Fibroblast of lung (primary cell): ENCODE data around the gene IFNG-AS1. TPM values are rescaled to one million over a fixed set of nuclear protein-coding genes. Genes with fewer than 3 reads are reported as not detected.

Experiments used
- DNase-seq, 2 donors: peaks; one replicate each; pipeline versions ENCODE4 v3.0.0 to v3.0.0-alpha.2; 2010; ENCODE audit warnings: low read depth in 2 of 2
- H2AFZ ChIP-seq: 2 replicates; pipeline ENCODE4 v1.5.1; 2012; ENCODE audit warnings: low read length, control low read depth, inconsistent platforms
- H3K27ac ChIP-seq: 2 replicates; pipeline ENCODE4 v1.5.1; 2011; ENCODE audit warnings: low read length, control low read depth; ENCODE audit not compliant: insufficient read depth
- H3K27me3 ChIP-seq: 2 replicates; pipeline ENCODE4 v1.5.1; 2011; ENCODE audit warnings: mild to moderate bottlenecking, low read length; ENCODE audit not compliant: control insufficient read depth, insufficient read depth
- H3K36me3 ChIP-seq: 2 replicates; pipeline ENCODE4 v1.5.1; 2011; ENCODE audit warnings: low read length; ENCODE audit not compliant: control insufficient read depth, insufficient read depth
- H3K4me1 ChIP-seq: 2 replicates; pipeline ENCODE4 v1.5.1; 2011; ENCODE audit warnings: low read length; ENCODE audit not compliant: control insufficient read depth, insufficient read depth; ENCODE audit errors: extremely low read depth
- H3K4me2 ChIP-seq: 2 replicates; pipeline ENCODE4 v1.5.1; 2011; ENCODE audit warnings: low read length, control low read depth; ENCODE audit not compliant: insufficient read depth; ENCODE audit errors: extremely low read depth
- H3K4me3 ChIP-seq, 4 experiments: fragments of 200-600 bp in 1 of 4; sonication (generic) in 1 of 4; replicated peaks in 1 of 4; 2 replicates each; pipeline ENCODE4 v1.5.1; 2011 to 2016; ENCODE audit warnings: low read length in 4 of 4, low read depth in 3 of 4, mild to moderate bottlenecking in 3 of 4, control low read depth in 2 of 4, inconsistent platforms in 1 of 4, mixed read lengths in 1 of 4; ENCODE audit not compliant: insufficient read depth in 1 of 4; ENCODE audit errors: control extremely low read depth in 1 of 4
- H3K79me2 ChIP-seq: 2 replicates; pipeline ENCODE4 v1.5.1; 2012; ENCODE audit warnings: mild to moderate bottlenecking, low read length, inconsistent platforms; ENCODE audit not compliant: control insufficient read depth, insufficient read depth
- H3K9ac ChIP-seq: 2 replicates; pipeline ENCODE4 v1.5.1; 2011; ENCODE audit warnings: mild to moderate bottlenecking, low read length, control low read depth; ENCODE audit not compliant: insufficient read depth
- H3K9me3 ChIP-seq: 2 replicates; pipeline ENCODE4 v1.5.1; 2012; ENCODE audit warnings: low read depth, low read length; ENCODE audit not compliant: control insufficient read depth, insufficient read depth
- H4K20me1 ChIP-seq: 2 replicates; pipeline ENCODE4 v1.5.1; 2011; ENCODE audit warnings: low read length; ENCODE audit not compliant: control insufficient read depth, insufficient read depth; ENCODE audit errors: extremely low read depth
- CTCF ChIP-seq, 2 donors: IDR thresholded peaks in 1 of 2; conservative IDR thresholded peaks in 1 of 2; 1 replicate in 1 of 2; 2 replicates in 1 of 2; pipeline ENCODE4 v1.5.1; 2011 to 2012; ENCODE audit warnings: low read length in 2 of 2, control low read depth in 1 of 2, inconsistent platforms in 1 of 2, low read depth in 1 of 2, mild to moderate bottlenecking in 1 of 2
- EZH2 ChIP-seq: IDR thresholded peaks from 2 replicates; pipeline ENCODE4 v1.5.1; 2012; ENCODE audit warnings: low read length, control low read depth, mild to moderate bottlenecking; ENCODE audit errors: missing control alignments
- polyA plus RNA-seq, 2 donors: library from polyadenylated mRNA; depleted of rRNA in 1 of 2; stranded (reverse) in 1 of 2; unstranded in 1 of 2; fragments of >200 nt; gene quantifications; 2 replicates each; pipeline ENCODE4 v1.2.1, GENCODE V29; 2011 to 2012; ENCODE audit warnings: missing spikeins in 1 of 2
- total RNA-seq: library from RNA; depleted of rRNA; stranded (reverse); fragments of >200 nt; gene quantifications from 2 replicates; pipeline ENCODE4 v1.2.1, GENCODE V29; 2014

The IFNG-AS1 gene
- total and polyA plus RNA-seq, 2 donors (not counting 1 experiment from before 2014, with no cell fraction given), result not detected

GRCh38 chr12:68030248-68030647 is 41.0 kb downstream of the IFNG-AS1 start:
- Histone ChIP-seq H3K9ac (no peak overlapping the region), H3K4me2 (no peak overlapping the region), H3K79me2 (no peaks in the 10 kb centered on the region), H3K27ac (no peak overlapping the region), H3K4me3 (no peak overlapping the region), H4K20me1 (no peaks in the 10 kb centered on the region), H2AFZ (no peak overlapping the region), H3K9me3 (no peaks in the 10 kb centered on the region), H3K4me1 (no peaks in the 10 kb centered on the region), H3K27me3 (no peaks in the 10 kb centered on the region), H3K36me3 (no peaks in the 10 kb centered on the region)
- DNase-seq, result no peak
- no peak for TF ChIP-seq EZH2

- Histone ChIP-seq H3K79me2 (no peaks in the 10 kb centered on the region), H3K4me2 (no peak overlapping the region), H3K9ac (no peak overlapping the region), H2AFZ (no peak overlapping the region), H4K20me1 (no peaks in the 10 kb centered on the region), H3K27ac (no peak overlapping the region), H3K9me3 (no peaks in the 10 kb centered on the region), H3K27me3 (no peaks in the 10 kb centered on the region), H3K4me1 (no peaks in the 10 kb centered on the region), H3K36me3 (no peaks in the 10 kb centered on the region), H3K4me3 (no peak overlapping the region)
- no peak for TF ChIP-seq CTCF (conservative IDR thresholded peaks at IDR 0.05 in 1 of 2, IDR thresholded peaks at IDR 0.05 in 1 of 2; ENCODE audit: low read depth in 1 of 2, low read length in 2 of 2)
- no peak for DNase-seq
Observed at GRCh38 chr12:68031174-68031573, 41.9 kb downstream of the IFNG-AS1 start.

DNA sequence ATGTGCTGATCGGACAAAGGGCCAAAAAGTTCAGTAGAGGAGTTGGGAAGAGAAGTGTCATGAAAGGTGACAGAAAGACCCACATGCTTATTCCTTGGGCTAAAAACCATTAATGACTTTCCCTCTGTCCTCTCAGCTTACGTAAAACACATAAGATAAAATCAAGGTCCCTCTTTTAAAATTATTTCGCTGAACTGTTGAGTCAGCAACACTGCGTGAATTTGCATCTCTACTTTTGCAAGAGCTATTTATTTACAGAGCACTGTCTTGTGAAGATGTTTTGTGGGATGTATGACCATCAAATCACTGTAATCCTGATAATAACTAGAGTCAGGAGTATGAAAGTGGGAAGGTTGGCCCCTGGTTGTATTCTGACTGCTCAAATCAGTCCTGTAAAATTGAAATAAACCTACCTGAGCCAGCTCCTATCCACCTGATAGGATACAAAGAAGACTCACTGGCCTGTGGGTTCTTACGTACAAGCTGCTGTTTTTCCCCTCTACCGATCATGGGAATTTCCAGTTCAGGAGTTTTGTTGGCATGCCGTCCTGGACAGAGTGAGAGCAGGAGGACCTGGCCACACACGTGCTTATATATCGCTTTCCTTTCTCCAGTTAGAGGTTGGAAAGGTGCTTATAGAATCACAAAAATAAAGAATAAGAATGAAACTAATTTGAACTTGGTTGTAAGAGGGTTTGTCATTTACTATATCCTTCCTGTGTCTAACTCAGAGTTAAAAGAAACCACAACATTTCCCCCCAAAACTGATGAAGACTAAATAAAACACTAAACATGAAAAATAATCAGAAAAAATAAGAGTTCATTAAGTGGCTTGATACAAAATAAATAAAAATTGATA is 42.9 kb downstream of the IFNG-AS1 start:
- Histone ChIP-seq H3K4me2 (no peak overlapping the region), H3K36me3 (no peaks in the 10 kb centered on the region), H3K4me3 (no peak overlapping the region), H2AFZ (no peak overlapping the region), H3K4me1 (no peaks in the 10 kb centered on the region), H3K9ac (no peak overlapping the region), H3K9me3 (no peaks in the 10 kb centered on the region), H3K27ac (no peak overlapping the region), H4K20me1 (no peaks in the 10 kb centered on the region), H3K27me3 (no peaks in the 10 kb centered on the region), H3K79me2 (no peaks in the 10 kb centered on the region)
- no peak for DNase-seq
- no peak for TF ChIP-seq EZH2

- no peaks in the 10 kb centered on the region for H3K27me3 ChIP-seq
- no peak for DNase-seq
- no peak overlapping the region for H3K4me3 ChIP-seq
- TF ChIP-seq EZH2 (no peak), CTCF (conservative IDR thresholded peaks at IDR 0.05 in 1 of 2, IDR thresholded peaks at IDR 0.05 in 1 of 2; ENCODE audit: low read depth in 1 of 2, low read length in 2 of 2) (no peak)
- no peaks in the 10 kb centered on the region for H3K9me3 ChIP-seq
- no peaks in the 10 kb centered on the region for H4K20me1 ChIP-seq
- H3K4me2 ChIP-seq, result no peak overlapping the region
- no peaks in the 10 kb centered on the region for H3K36me3 ChIP-seq
- no peaks in the 10 kb centered on the region for H3K79me2 ChIP-seq
- H3K27ac ChIP-seq, result no peak overlapping the region
- no peaks in the 10 kb centered on the region for H3K4me1 ChIP-seq
- no peak overlapping the region for H3K9ac ChIP-seq
- no peak overlapping the region for H2AFZ ChIP-seq
Observed at GRCh38 chr12:68034567-68034966, 45.3 kb downstream of the IFNG-AS1 start.
